GM12878 (cell line): ENCODE measurements around the gene CACNA1G.

Experiments
- CHD1 ChIP-seq: IDR thresholded peaks from 2 replicates; pipeline ENCODE4 v1.6.1; 2012; ENCODE audit warnings: low read depth, low read length, improper control_type of control experiment
- MYC ChIP-seq: IDR thresholded peaks from 2 replicates; pipeline ENCODE4 v1.6.1; 2011; ENCODE audit warnings: mild to moderate bottlenecking, low read length, moderate library complexity, inconsistent platforms; ENCODE audit not compliant: insufficient read depth, insufficient replicate concordance, insufficient read length, severe bottlenecking
- RCOR1 ChIP-seq: conservative IDR thresholded peaks from 2 replicates; pipeline ENCODE4 v1.6.1; 2012; ENCODE audit warnings: low read depth, low read length, improper control_type of control experiment
- SREBF2 ChIP-seq: IDR thresholded peaks from 2 replicates; pipeline ENCODE4 v1.6.1; 2012; ENCODE audit warnings: mild to moderate bottlenecking, low read length
- ZZZ3 ChIP-seq: IDR thresholded peaks from 2 replicates; pipeline ENCODE4 v1.6.1; 2011; ENCODE audit warnings: low read depth; ENCODE audit not compliant: control insufficient read depth, insufficient read length
- TF ChIP-seq, protein P1 (sequence below), 3 experiments: IDR thresholded peaks in 2 of 3; conservative IDR thresholded peaks in 1 of 3; 2 replicates each; pipeline ENCODE4 v1.5.1; 2011; ENCODE audit warnings: low read depth in 3 of 3, low read length in 3 of 3, mild to moderate bottlenecking in 3 of 3, control low read depth in 2 of 3, moderate library complexity in 2 of 3, inconsistent platforms in 1 of 3, mixed read lengths in 1 of 3; ENCODE audit not compliant: control insufficient read depth in 2 of 3, insufficient read depth in 1 of 3; ENCODE audit errors: extremely low read depth in 1 of 3

DNA sequence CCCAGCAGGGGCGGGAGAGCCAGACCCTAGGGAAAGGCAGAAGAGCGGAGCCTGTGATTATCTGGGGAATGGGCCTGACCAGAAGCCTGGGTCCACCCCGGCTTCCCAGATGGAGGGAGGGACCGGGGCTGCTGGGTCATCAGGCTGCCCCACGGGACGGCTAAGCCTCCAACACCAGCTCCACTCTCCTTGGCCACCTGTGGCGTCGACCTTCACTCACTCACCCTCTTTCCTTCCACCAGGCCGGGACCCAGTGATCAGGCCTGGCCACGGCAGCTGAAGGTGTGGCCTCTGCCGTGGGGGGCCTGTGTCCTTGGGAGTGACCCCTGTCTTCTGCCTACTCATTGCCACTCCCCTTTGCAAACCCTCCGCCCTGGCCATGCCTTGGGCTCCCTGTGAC, 51.8 kb downstream of the CACNA1G start:
- TF ChIP-seq, protein P1, sequence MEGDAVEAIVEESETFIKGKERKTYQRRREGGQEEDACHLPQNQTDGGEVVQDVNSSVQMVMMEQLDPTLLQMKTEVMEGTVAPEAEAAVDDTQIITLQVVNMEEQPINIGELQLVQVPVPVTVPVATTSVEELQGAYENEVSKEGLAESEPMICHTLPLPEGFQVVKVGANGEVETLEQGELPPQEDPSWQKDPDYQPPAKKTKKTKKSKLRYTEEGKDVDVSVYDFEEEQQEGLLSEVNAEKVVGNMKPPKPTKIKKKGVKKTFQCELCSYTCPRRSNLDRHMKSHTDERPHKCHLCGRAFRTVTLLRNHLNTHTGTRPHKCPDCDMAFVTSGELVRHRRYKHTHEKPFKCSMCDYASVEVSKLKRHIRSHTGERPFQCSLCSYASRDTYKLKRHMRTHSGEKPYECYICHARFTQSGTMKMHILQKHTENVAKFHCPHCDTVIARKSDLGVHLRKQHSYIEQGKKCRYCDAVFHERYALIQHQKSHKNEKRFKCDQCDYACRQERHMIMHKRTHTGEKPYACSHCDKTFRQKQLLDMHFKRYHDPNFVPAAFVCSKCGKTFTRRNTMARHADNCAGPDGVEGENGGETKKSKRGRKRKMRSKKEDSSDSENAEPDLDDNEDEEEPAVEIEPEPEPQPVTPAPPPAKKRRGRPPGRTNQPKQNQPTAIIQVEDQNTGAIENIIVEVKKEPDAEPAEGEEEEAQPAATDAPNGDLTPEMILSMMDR (IDR thresholded peaks at IDR 0.05 in 2 of 3, conservative IDR thresholded peaks at IDR 0.05 in 1 of 3; ENCODE audit: control insufficient read depth in 2 of 3, extremely low read depth in 1 of 3, insufficient read depth in 1 of 3, low read depth in 3 of 3, low read length in 3 of 3), result no peak
- TF ChIP-seq ZZZ3, result no peak
- TF ChIP-seq MYC, result no peak
- no peak for TF ChIP-seq CHD1
- no peak for TF ChIP-seq RCOR1
- no peak for TF ChIP-seq SREBF2
